Bronchial epithelial cell (primary cell): Measurements from ENCODE around the gene GNG8. TPM values are rescaled to one million over a fixed set of nuclear protein-coding genes. Genes with fewer than 3 reads are reported as not detected.

Experiments used
- DNase-seq: peaks from one replicate; pipeline ENCODE4 v3.0.0-alpha.2; 2010; ENCODE audit warnings: low read depth
- FAIRE-seq: peaks from 2 replicates; lab custom pipeline; 2011; peaks lifted over from hg19 to GRCh38; lab: Jason Lieb, UNC
- H3K27me3 ChIP-seq: 2 replicates; pipeline ENCODE4 v1.5.1; 2011; ENCODE audit warnings: low read length; ENCODE audit not compliant: control insufficient read depth, insufficient read depth
- H3K36me3 ChIP-seq: 2 replicates; pipeline ENCODE4 v1.5.1; 2011; ENCODE audit warnings: low read length; ENCODE audit not compliant: control insufficient read depth, insufficient read depth
- H3K4me3 ChIP-seq: 2 replicates; pipeline ENCODE4 v1.5.1; 2011; ENCODE audit warnings: mild to moderate bottlenecking, low read depth, low read length, control low read depth
- total RNA-seq: library from RNA; depleted of rRNA; stranded (reverse); fragments of >200 nt; gene quantifications from 2 replicates; pipeline ENCODE4 v1.2.1, GENCODE V29; 2014
- TF ChIP-seq, protein P1 (sequence below): IDR thresholded peaks from 2 replicates; pipeline ENCODE4 v1.5.1; 2011; ENCODE audit warnings: mild to moderate bottlenecking, moderate library complexity, low read length, control low read depth, inconsistent platforms; ENCODE audit not compliant: insufficient read depth, severe bottlenecking

The GNG8 gene
- total RNA-seq, result not detected in 2 replicates

DNA sequence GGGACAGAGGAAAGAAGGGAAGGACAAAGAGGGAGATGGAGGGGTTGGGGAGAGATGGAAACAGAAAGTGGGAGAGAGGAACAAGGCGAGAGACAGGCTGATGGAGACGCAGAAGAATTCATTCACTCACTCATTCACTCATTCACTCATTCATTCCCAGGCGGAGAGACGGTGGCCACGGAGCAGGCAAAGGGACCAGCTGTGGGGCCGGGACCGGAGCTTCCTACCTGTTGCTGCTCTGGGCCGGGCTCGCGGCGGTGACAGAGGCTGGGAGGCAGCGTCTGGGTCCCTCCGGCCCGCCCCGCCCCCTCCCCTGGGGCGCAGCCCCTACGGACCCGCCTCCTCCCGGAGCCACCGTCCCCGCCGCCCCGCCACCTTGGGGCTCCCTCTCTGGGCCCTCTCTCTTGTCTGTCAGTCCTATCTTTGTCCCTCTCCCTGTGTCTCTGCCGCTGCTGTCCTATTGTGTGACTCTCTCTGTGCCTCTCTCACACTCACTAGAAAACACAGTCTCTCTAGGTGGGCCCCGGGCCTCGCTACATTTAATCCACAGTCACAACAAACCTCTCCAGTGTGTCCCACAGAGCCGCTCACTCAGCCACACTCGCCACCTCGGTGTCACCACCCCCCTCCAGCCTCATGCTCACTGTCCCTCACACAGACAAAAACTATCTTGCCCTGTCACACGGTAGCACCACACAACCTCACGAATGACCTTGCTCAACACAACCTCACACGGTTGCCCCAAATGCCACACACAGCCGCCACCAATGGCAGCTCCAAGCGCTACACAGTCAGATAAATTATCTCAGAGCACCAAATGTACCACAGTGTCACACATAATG lies at the start of gene GNG8:
GNG8 (minus strand) TSS at position 283 of the 842 bp plus-strand sequence. CDS start 1,520 bp downstream, outside the sequence.
- Histone ChIP-seq H3K36me3 (no peaks in the 10 kb centered on the region), H3K4me3 (no peak within 1 kb of the TSS), H3K27me3 (peaks cover 16% of the 10 kb centered on the region)
- TF ChIP-seq, protein P1, sequence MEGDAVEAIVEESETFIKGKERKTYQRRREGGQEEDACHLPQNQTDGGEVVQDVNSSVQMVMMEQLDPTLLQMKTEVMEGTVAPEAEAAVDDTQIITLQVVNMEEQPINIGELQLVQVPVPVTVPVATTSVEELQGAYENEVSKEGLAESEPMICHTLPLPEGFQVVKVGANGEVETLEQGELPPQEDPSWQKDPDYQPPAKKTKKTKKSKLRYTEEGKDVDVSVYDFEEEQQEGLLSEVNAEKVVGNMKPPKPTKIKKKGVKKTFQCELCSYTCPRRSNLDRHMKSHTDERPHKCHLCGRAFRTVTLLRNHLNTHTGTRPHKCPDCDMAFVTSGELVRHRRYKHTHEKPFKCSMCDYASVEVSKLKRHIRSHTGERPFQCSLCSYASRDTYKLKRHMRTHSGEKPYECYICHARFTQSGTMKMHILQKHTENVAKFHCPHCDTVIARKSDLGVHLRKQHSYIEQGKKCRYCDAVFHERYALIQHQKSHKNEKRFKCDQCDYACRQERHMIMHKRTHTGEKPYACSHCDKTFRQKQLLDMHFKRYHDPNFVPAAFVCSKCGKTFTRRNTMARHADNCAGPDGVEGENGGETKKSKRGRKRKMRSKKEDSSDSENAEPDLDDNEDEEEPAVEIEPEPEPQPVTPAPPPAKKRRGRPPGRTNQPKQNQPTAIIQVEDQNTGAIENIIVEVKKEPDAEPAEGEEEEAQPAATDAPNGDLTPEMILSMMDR, result no peak
- FAIRE-seq, result no peak
- no peak for DNase-seq

DNA sequence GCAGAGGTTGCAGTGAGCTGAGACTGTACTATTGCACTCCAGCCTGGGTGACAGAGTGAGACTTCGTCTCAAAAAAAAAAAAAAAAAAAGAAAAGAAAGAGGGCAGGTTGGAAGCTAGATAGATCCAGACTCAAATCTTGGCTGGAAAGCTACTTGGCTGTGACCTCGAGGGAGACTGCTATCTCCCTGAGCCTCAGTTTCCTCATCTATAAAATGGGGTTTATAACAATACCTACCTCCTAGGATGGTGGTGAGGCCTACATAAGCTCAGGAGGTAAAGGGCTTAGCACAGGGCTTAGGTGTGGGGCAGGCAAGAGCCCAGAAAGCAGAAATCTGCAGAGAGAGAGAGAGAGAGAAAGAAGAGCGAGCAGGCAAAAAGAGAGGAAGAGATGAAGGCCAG lies 49.2 kb upstream of the GNG8 start:
- Histone ChIP-seq H3K4me3 (no peak overlapping the region), H3K27me3 (no peaks in the 10 kb centered on the region), H3K36me3 (peaks cover 24% of the 10 kb centered on the region)
- DNase-seq (no peak), FAIRE-seq (no peak)
- TF ChIP-seq, protein P1, result no peak

DNA sequence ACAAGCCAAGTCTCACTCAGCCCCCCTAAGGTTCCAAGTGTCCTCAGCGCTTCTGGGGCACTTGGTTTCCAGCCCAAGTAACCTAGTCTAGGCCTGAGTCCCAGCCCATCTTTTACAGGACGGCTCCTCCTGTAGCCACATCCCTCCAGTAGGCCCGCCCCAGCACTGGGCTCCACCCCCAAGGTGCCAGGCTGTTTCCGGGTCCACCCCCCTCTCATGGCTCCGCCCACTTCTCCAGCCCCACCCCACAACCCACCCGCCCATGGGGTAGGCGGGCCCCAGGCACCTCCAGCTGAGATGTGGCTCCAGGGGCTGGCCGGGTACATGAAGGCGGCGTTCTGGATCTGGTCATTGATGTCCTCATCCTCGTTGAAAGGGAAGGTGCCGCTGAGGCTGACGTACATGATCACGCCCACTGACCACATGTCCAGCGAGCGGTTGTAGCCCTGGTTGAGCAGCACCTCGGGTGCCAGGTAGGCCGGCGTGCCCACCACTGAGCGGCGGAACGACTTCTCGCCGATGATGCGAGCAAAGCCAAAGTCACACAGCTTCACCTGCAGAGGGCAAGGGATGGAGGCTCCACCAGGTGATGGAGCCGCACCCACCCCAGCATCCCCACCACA lies 42.2 kb upstream of the GNG8 start:
- DNase-seq (peak; percentile 14), FAIRE-seq (no peak)
- H3K36me3 ChIP-seq, result peaks cover 23% of the 10 kb centered on the region
- H3K4me3 ChIP-seq, result no peak overlapping the region
- H3K27me3 ChIP-seq, result no peaks in the 10 kb centered on the region
- TF ChIP-seq, protein P1, result no peak

DNA sequence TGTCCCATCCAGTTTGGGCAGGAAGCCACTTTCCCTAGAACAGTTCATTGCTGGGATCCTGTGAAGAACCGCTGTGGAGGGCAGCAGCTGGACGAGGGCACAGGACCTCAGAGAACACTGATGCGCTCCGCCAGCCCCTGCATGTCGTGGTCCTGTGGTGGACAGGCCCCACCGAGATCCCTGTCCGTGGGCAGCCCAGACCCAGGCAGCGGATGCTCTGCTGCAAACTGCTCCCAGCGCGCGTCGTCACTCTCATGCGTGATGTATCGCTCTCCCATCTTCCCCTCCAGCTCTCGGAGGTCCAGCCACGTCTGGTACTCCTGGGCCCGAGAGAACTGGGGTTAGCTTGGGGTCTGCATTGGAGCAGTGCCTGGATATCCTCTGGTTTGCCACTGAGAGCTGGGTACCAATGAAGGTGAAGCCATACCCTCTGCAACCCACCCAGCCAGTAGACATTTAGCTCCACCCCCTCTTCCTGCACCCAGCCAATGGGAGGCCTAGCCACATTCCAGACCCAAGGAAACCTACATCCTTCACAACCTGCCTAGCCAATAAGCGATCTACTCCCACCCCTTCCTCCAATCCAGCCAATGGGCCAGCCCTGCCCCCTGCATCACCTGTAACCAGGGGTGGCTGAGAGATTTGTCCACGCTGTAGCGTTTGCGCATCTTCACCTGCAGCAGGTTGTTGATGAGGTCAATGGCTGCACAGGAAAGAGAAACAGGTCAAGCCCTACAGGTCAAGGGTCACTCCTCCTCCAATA lies 38.6 kb upstream of the GNG8 start:
- FAIRE-seq, result no peak
- H3K27me3 ChIP-seq, result no peaks in the 10 kb centered on the region
- TF ChIP-seq, protein P1, result no peak
- DNase-seq, result peak; percentile 29
- H3K36me3 ChIP-seq, result peaks cover 21% of the 10 kb centered on the region
- H3K4me3 ChIP-seq, result no peak overlapping the region

DNA sequence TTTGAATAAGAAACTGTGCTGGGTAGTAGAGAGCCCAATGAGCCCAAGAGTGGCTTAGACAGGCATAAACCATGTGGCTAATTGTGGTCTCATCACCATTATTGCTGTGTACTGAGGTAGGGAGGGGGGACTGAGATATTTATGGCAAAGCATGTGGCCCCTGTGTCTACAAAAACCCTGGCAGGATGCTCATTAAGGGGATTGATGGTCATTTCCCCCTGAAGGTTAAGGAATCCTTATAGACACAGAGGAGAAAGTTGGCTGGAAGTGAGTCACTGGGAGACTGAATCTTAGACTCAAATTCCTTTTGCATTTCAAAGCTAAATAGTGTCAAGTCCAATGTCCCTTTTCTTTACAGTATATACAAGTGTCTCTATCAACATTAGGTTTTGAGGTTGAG lies 34.8 kb upstream of the GNG8 start:
- Histone ChIP-seq H3K36me3 (peaks cover 8% of the 10 kb centered on the region), H3K27me3 (no peaks in the 10 kb centered on the region), H3K4me3 (no peak overlapping the region)
- TF ChIP-seq, protein P1, result no peak
- DNase-seq, result peak; percentile 40
- no peak for FAIRE-seq
